HG03175 (cell line): Measurements from ENCODE around the gene FLRT2.

Experiments used
- ATAC-seq: cut with Tn5 transposase; IDR thresholded peaks from one replicate; pipeline ENCODE4 v1.9.1; 2021; ENCODE audit warnings: mild to moderate bottlenecking, moderate library complexity; ENCODE audit not compliant: unreplicated experiment

Gene FLRT2

GRCh38 chr14:85594217-85594616, 64.3 kb downstream of the FLRT2 start:
- ATAC-seq, result no peak

GRCh38 chr14:85595981-85596380, 66.0 kb downstream of the FLRT2 start:
- ATAC-seq, result no peak

- ATAC-seq, result no peak
These were observed 66.6 kb downstream of the FLRT2 start for GRCh38 chr14:85596562-85596961.

- no peak for ATAC-seq
These were observed 67.8 kb downstream of the FLRT2 start for GRCh38 chr14:85597701-85598100.

- ATAC-seq, result no peak
These were observed 70.0 kb downstream of the FLRT2 start for GRCh38 chr14:85599939-85600338.

- ATAC-seq, result no peak
These were observed 71.3 kb downstream of the FLRT2 start for GRCh38 chr14:85601246-85601645.

GRCh38 chr14:85601690-85602089, 71.7 kb downstream of the FLRT2 start:
- ATAC-seq, result no peak

- ATAC-seq, result no peak
These were observed 72.4 kb downstream of the FLRT2 start for GRCh38 chr14:85602345-85602744.

GRCh38 chr14:85604021-85604420, 74.1 kb downstream of the FLRT2 start:
- no peak for ATAC-seq

- ATAC-seq, result no peak
These were observed 74.8 kb downstream of the FLRT2 start for GRCh38 chr14:85604714-85605113.

- no peak for ATAC-seq
These were observed 77.7 kb downstream of the FLRT2 start for GRCh38 chr14:85607651-85608081.

- no peak for ATAC-seq
These were observed 83.6 kb downstream of the FLRT2 start for GRCh38 chr14:85613496-85613895.

GRCh38 chr14:85616386-85616885, 86.5 kb downstream of the FLRT2 start:
- ATAC-seq, result no peak

- ATAC-seq, result no peak
These were observed 86.9 kb downstream of the FLRT2 start for GRCh38 chr14:85616886-85617285.

GRCh38 chr14:85617791-85618190, 87.8 kb downstream of the FLRT2 start:
- ATAC-seq, result no peak

- no peak for ATAC-seq
These were observed 88.4 kb downstream of the FLRT2 start for GRCh38 chr14:85618390-85618789.

GRCh38 chr14:85618978-85619377, 89.0 kb downstream of the FLRT2 start:
- ATAC-seq, result no peak

- ATAC-seq, result no peak
These were observed 89.9 kb downstream of the FLRT2 start for GRCh38 chr14:85619851-85620250.

- ATAC-seq, result no peak
These were observed 91.0 kb downstream of the FLRT2 start for GRCh38 chr14:85620947-85621346.

- no peak for ATAC-seq
These were observed 92.2 kb downstream of the FLRT2 start for GRCh38 chr14:85622106-85622505.

- no peak for ATAC-seq
These were observed 93.2 kb downstream of the FLRT2 start for GRCh38 chr14:85622986-85623685.

- no peak for ATAC-seq
These were observed 96.1 kb downstream of the FLRT2 start for GRCh38 chr14:85625925-85626585.
